Measurements from ENCODE around the gene MYF5.

- TF ChIP-seq, protein P1, sequence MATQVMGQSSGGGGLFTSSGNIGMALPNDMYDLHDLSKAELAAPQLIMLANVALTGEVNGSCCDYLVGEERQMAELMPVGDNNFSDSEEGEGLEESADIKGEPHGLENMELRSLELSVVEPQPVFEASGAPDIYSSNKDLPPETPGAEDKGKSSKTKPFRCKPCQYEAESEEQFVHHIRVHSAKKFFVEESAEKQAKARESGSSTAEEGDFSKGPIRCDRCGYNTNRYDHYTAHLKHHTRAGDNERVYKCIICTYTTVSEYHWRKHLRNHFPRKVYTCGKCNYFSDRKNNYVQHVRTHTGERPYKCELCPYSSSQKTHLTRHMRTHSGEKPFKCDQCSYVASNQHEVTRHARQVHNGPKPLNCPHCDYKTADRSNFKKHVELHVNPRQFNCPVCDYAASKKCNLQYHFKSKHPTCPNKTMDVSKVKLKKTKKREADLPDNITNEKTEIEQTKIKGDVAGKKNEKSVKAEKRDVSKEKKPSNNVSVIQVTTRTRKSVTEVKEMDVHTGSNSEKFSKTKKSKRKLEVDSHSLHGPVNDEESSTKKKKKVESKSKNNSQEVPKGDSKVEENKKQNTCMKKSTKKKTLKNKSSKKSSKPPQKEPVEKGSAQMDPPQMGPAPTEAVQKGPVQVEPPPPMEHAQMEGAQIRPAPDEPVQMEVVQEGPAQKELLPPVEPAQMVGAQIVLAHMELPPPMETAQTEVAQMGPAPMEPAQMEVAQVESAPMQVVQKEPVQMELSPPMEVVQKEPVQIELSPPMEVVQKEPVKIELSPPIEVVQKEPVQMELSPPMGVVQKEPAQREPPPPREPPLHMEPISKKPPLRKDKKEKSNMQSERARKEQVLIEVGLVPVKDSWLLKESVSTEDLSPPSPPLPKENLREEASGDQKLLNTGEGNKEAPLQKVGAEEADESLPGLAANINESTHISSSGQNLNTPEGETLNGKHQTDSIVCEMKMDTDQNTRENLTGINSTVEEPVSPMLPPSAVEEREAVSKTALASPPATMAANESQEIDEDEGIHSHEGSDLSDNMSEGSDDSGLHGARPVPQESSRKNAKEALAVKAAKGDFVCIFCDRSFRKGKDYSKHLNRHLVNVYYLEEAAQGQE (IDR thresholded peaks at IDR 0.05; ENCODE audit: borderline replicate concordance) = no peak
- TF ChIP-seq, protein P1 (CRISPR knock-in tag; IDR thresholded peaks at IDR 0.05; ENCODE audit: low read depth) = no peak
- TF ChIP-seq PATZ1 (CRISPR knock-in tag; IDR thresholded peaks at IDR 0.05; ENCODE audit: borderline replicate concordance) (no peak), SREBF2 (CRISPR knock-in tag; IDR thresholded peaks at IDR 0.05) (no peak), SETDB1 (IDR thresholded peaks at IDR 0.05; ENCODE audit: low read length) (no peak), CTCF (IDR thresholded peaks at IDR 0.05 in 2 of 3, conservative IDR thresholded peaks at IDR 0.05 in 1 of 3; ENCODE audit: insufficient read depth in 2 of 3, low read depth in 1 of 3, low read length in 3 of 3) (no peak), ZC3H4 (CRISPR knock-in tag; IDR thresholded peaks at IDR 0.05; ENCODE audit: borderline replicate concordance) (no peak), CHD1 (IDR thresholded peaks at IDR 0.05; ENCODE audit: low read length) (no peak), ZHX1 (conservative IDR thresholded peaks at IDR 0.05; ENCODE audit: low read length) (no peak), ZNF12 (CRISPR knock-in tag; IDR thresholded peaks at IDR 0.05) (no peak), ELF2 (CRISPR knock-in tag; IDR thresholded peaks at IDR 0.05) (no peak), ZNF551 (CRISPR knock-in tag; IDR thresholded peaks at IDR 0.05) (no peak)
These were observed 15.3 kb upstream of the MYF5 start for GRCh38 chr12:80701388-80701787.

Data from K562 (cell line).